GM18517 (cell line): ENCODE measurements around the gene TNFAIP8L3.
"Not testable (repeated sequence)": the region's sequence is repeated elsewhere in the genome, so short reads cannot be mapped to it uniquely, and the experiment has no call there.

Source experiments
- ATAC-seq: cut with Tn5 transposase; IDR thresholded peaks from one replicate; pipeline ENCODE4 v1.9.1; 2021; ENCODE audit warnings: mild to moderate bottlenecking, moderate library complexity; ENCODE audit not compliant: unreplicated experiment

Gene TNFAIP8L3

GRCh38 chr15:51094606-51095569 is at the start of gene TNFAIP8L3:
TSS of gene TNFAIP8L3 (minus strand) at chr15:51094906. CDS start at chr15:51094595, 311 bp downstream.
- no peak for ATAC-seq

GRCh38 chr15:51144021-51144532 is 49.4 kb upstream of the TNFAIP8L3 start:
- no peak for ATAC-seq

GRCh38 chr15:51140347-51140746 is 45.6 kb upstream of the TNFAIP8L3 start:
- ATAC-seq = not testable (repeated sequence)

GRCh38 chr15:51139091-51139490 is 44.4 kb upstream of the TNFAIP8L3 start:
- no peak for ATAC-seq

- no peak for ATAC-seq
These were observed 43.2 kb upstream of the TNFAIP8L3 start for GRCh38 chr15:51137880-51138430.

GRCh38 chr15:51137024-51137423 is 42.3 kb upstream of the TNFAIP8L3 start:
- ATAC-seq = no peak

- ATAC-seq = no peak
These were observed 40.6 kb upstream of the TNFAIP8L3 start for GRCh38 chr15:51135276-51135675.

GRCh38 chr15:51134416-51135199 is 39.9 kb upstream of the TNFAIP8L3 start:
- no peak for ATAC-seq

GRCh38 chr15:51133140-51133765 is 38.5 kb upstream of the TNFAIP8L3 start:
- no peak for ATAC-seq

GRCh38 chr15:51132384-51133139 is 37.9 kb upstream of the TNFAIP8L3 start:
- no peak for ATAC-seq

GRCh38 chr15:51131596-51132290 is 37.0 kb upstream of the TNFAIP8L3 start:
- no peak for ATAC-seq

- ATAC-seq = no peak
These were observed 35.6 kb upstream of the TNFAIP8L3 start for GRCh38 chr15:51130344-51130743.

GRCh38 chr15:51129535-51130188 is 35.0 kb upstream of the TNFAIP8L3 start:
- ATAC-seq = no peak

- ATAC-seq = no peak
These were observed 34.0 kb upstream of the TNFAIP8L3 start for GRCh38 chr15:51128701-51129100.

- ATAC-seq = no peak
These were observed 32.1 kb upstream of the TNFAIP8L3 start for GRCh38 chr15:51126842-51127241.

GRCh38 chr15:51123002-51123401 is 28.3 kb upstream of the TNFAIP8L3 start:
- ATAC-seq = not testable (repeated sequence)

GRCh38 chr15:51121631-51122225 is 27.0 kb upstream of the TNFAIP8L3 start:
- ATAC-seq = no peak

- ATAC-seq = no peak
These were observed 26.4 kb upstream of the TNFAIP8L3 start for GRCh38 chr15:51121118-51121517.
